Stimulated activated CD8-positive, alpha-beta memory T cell treated with anti-CD3 and anti-CD28 coated beads, Interleukin-2, amount 100 ng/mL, for 48 hours (primary cell): ENCODE results near the gene PLLP.
"Not testable (repeated sequence)": the region's sequence is repeated elsewhere in the genome, so short reads cannot be mapped to it uniquely, and the experiment has no call there.

Experiments
- DNase-seq, 2 donors: peaks; one replicate each; pipeline ENCODE4 v3.0.0-alpha.2; 2020; ENCODE audit warnings: low read depth in 2 of 2

The PLLP gene

GRCh38 chr16:57303021-57303909 is 18.8 kb upstream of the PLLP start:
- DNase-seq = no peak

- no peak for DNase-seq
Observed at GRCh38 chr16:57301126-57301817, 16.8 kb upstream of the PLLP start.

GRCh38 chr16:57300387-57301125 is 16.1 kb upstream of the PLLP start:
- DNase-seq = peak; percentile 92 to 97

- DNase-seq = peak; percentile 45 to 78
Observed at GRCh38 chr16:57299719-57300386, 15.4 kb upstream of the PLLP start.

- DNase-seq = peak in 1 of 2 donors; percentile 16
Observed at GRCh38 chr16:57299009-57299718, 14.7 kb upstream of the PLLP start.

GRCh38 chr16:57297856-57298255 is 13.4 kb upstream of the PLLP start:
- DNase-seq = peak in 1 of 2 donors; percentile 16

- no peak for DNase-seq
Observed at GRCh38 chr16:57289391-57290257, 5.2 kb upstream of the PLLP start.

- no peak for DNase-seq
Observed at GRCh38 chr16:57285379-57285778, 907 bp upstream of the PLLP start.

GRCh38 chr16:57284952-57285363 is 486 bp upstream of the PLLP start:
- DNase-seq = no peak

GRCh38 chr16:57283959-57284208 is 588 bp downstream of the PLLP start:
- no peak for DNase-seq

- no peak for DNase-seq
Observed at GRCh38 chr16:57283214-57283958, 1.1 kb downstream of the PLLP start.

GRCh38 chr16:57282510-57283213 is 1.8 kb downstream of the PLLP start:
- DNase-seq = no peak

- DNase-seq = no peak
Observed at GRCh38 chr16:57281791-57282190, 2.7 kb downstream of the PLLP start.

- DNase-seq = no peak
Observed at GRCh38 chr16:57279780-57280638, 4.5 kb downstream of the PLLP start.

- DNase-seq = no peak
Observed at GRCh38 chr16:57278494-57278893, 6.0 kb downstream of the PLLP start.

GRCh38 chr16:57277586-57277985 is 6.9 kb downstream of the PLLP start:
- DNase-seq = peak in 1 of 2 donors; percentile 32

GRCh38 chr16:57276596-57276995 is 7.9 kb downstream of the PLLP start:
- DNase-seq = no peak

GRCh38 chr16:57275946-57276345 is 8.5 kb downstream of the PLLP start:
- not testable (repeated sequence) for DNase-seq
